Breast epithelium (tissue), 3 donors: ENCODE results near the gene TOP3B.

Experiments
- CTCF ChIP-seq, 3 donors: fragments of 450-650 bp; IDR thresholded peaks; one replicate each; pipeline ENCODE4 v1.5.1; 2016 to 2017; ENCODE audit warnings: antibody characterized with exemption in 3 of 3, mild to moderate bottlenecking in 3 of 3, moderate library complexity in 3 of 3
- POLR2A ChIP-seq: fragments of 450-650 bp; IDR thresholded peaks from one replicate; pipeline ENCODE4 v1.6.1; 2016; ENCODE audit warnings: antibody characterized with exemption, mild to moderate bottlenecking, moderate library complexity

GRCh38 chr22:21972806-21973205 is 9.8 kb downstream of the TOP3B start:
- no peak for TF ChIP-seq CTCF (IDR thresholded peaks at IDR 0.05)
- TF ChIP-seq POLR2A: no peak
